ENCODE results near the gene DSN1. TPM values are rescaled to one million over a fixed set of nuclear protein-coding genes. Genes with fewer than 3 reads are reported as not detected.

DSN1 gene
- total RNA-seq, 6 donors from 2014 or later, result 4.7 to 29.3 (median 7.8) TPM

- Histone ChIP-seq H3K9me3 (no peaks in the 10 kb centered on the region), H3K27me3 (no peaks in the 10 kb centered on the region), H3K4me1 (no peaks in the 10 kb centered on the region), H3K36me3 (peaks cover 10 to 60% (median 30%) of the 10 kb centered on the region in 4 donors), H3K4me3 (no peak overlapping the region), H3K27ac (no peak overlapping the region)
- 89 to 94% methylated on average over 5 of the region's 5 CpGs for WGBS, 2 donors
- no peak for ATAC-seq (ENCODE audit: low FRiP score in 2 of 2)
- DNase-seq, result no peak
- TF ChIP-seq POLR2AphosphoS5 (IDR thresholded peaks at IDR 0.05) (no peak), EP300 (IDR thresholded peaks at IDR 0.05) (no peak), CTCF (IDR thresholded peaks at IDR 0.05) (no peak), POLR2A (IDR thresholded peaks at IDR 0.05) (no peak)
Measured at GRCh38 chr20:36791862-36792261, 18.3 kb upstream of the DSN1 start.

DNA sequence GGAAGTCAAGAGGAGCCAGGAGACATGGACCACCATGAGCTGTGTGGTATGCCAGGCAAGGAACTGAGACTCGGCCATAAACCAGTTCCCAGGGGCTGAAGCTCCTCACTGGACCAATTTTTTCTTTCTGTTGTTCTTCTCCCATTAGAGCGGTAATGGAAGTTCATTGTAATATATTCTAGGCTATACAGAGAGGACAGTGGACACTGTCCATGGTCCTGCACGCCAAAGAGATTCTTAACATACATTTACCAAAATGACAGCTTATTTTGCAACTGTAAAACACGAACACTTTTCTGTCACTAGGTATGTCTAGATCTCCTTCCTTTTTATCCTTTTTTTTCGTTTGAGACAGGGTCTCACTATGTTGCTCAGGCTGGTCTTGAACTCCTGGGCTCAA, 13.1 kb upstream of the DSN1 start:
- DNase-seq (no peak), ATAC-seq (ENCODE audit: low FRiP score in 2 of 2) (peak in 1 of 2 donors; percentile 30)
- no peak for TF ChIP-seq CTCF (IDR thresholded peaks at IDR 0.05)
- TF ChIP-seq POLR2A (IDR thresholded peaks at IDR 0.05), result no peak
- no peak for TF ChIP-seq EP300 (IDR thresholded peaks at IDR 0.05)
- no peak for TF ChIP-seq POLR2AphosphoS5 (IDR thresholded peaks at IDR 0.05)
- H3K27me3 ChIP-seq, result no peaks in the 10 kb centered on the region
- H3K4me1 ChIP-seq, result no peaks in the 10 kb centered on the region
- H3K36me3 ChIP-seq, result peaks cover 0 to 53% (median 16%) of the 10 kb centered on the region in 4 donors
- WGBS, 2 donors, result 86% methylated on average over 5 of the region's 5 CpGs
- H3K9me3 ChIP-seq, result no peaks in the 10 kb centered on the region
- no peak overlapping the region for H3K27ac ChIP-seq
- H3K4me3 ChIP-seq, result no peak overlapping the region

GRCh38 chr20:36786246-36786645, 12.7 kb upstream of the DSN1 start:
- Histone ChIP-seq H3K4me1 (no peaks in the 10 kb centered on the region), H3K9me3 (no peaks in the 10 kb centered on the region), H3K27me3 (no peaks in the 10 kb centered on the region), H3K4me3 (no peak overlapping the region), H3K36me3 (peaks cover 0 to 49% (median 14%) of the 10 kb centered on the region in 4 donors), H3K27ac (no peak overlapping the region)
- WGBS, 2 donors, result 92 to 93% methylated on average over 12 to 13 of the region's 13 CpGs
- ATAC-seq (ENCODE audit: low FRiP score in 2 of 2) (peak in 1 of 2 donors; percentile 20), DNase-seq (peak in 1 of 2 donors; percentile 42)
- TF ChIP-seq POLR2A (IDR thresholded peaks at IDR 0.05), result no peak
- TF ChIP-seq EP300 (IDR thresholded peaks at IDR 0.05), result no peak
- no peak for TF ChIP-seq POLR2AphosphoS5 (IDR thresholded peaks at IDR 0.05)
- TF ChIP-seq CTCF (IDR thresholded peaks at IDR 0.05), result no peak

DNA sequence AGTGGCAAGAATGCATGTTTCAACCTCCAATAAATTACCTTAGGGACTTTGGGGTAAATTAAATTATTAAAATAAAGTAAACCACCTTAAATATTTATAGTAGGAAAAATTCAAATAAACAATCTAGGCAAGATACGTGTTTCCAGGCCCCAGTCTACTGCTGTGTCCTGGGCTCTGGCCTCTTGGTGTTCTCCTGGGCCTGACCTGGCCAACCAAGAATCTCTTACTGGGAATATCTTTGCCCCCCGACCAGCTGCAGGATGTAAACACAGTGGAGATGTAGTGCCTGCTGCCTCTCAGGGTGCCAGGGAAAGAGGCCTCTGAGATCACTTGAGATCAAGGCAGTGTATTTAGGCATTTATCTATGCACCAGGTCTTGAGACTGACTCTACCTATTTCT, 11.7 kb upstream of the DSN1 start:
- DNase-seq (no peak), ATAC-seq (ENCODE audit: low FRiP score in 2 of 2) (no peak)
- H3K4me1 ChIP-seq, result no peaks in the 10 kb centered on the region
- no peaks in the 10 kb centered on the region for H3K9me3 ChIP-seq
- TF ChIP-seq EP300 (IDR thresholded peaks at IDR 0.05) (no peak), CTCF (IDR thresholded peaks at IDR 0.05) (no peak), POLR2A (IDR thresholded peaks at IDR 0.05) (no peak), POLR2AphosphoS5 (IDR thresholded peaks at IDR 0.05) (no peak)
- H3K4me3 ChIP-seq, result no peak overlapping the region
- H3K36me3 ChIP-seq, result peaks cover 0 to 48% (median 14%) of the 10 kb centered on the region in 4 donors
- WGBS, 2 donors, result 66 to 75% methylated on average over 2 of the region's 2 CpGs
- no peaks in the 10 kb centered on the region for H3K27me3 ChIP-seq
- no peak overlapping the region for H3K27ac ChIP-seq

GRCh38 chr20:36784900-36785299, 11.3 kb upstream of the DSN1 start:
- WGBS, 2 donors, result 72 to 74% methylated on average over 9 of the region's 9 CpGs
- TF ChIP-seq POLR2AphosphoS5 (IDR thresholded peaks at IDR 0.05) (no peak), CTCF (IDR thresholded peaks at IDR 0.05) (no peak), POLR2A (IDR thresholded peaks at IDR 0.05) (no peak), EP300 (IDR thresholded peaks at IDR 0.05) (no peak)
- Histone ChIP-seq H3K27ac (no peak overlapping the region), H3K36me3 (peaks cover 0 to 48% (median 14%) of the 10 kb centered on the region in 4 donors), H3K4me3 (no peak overlapping the region), H3K4me1 (no peaks in the 10 kb centered on the region), H3K27me3 (no peaks in the 10 kb centered on the region), H3K9me3 (no peaks in the 10 kb centered on the region)
- peak in 1 of 2 donors; percentile 35 for ATAC-seq (ENCODE audit: low FRiP score in 2 of 2)
- peak in 1 of 2 donors; percentile 42 for DNase-seq
